Ovary (tissue), 3 donors: ENCODE results near the gene SCN3B.

Source experiments
- CTCF ChIP-seq, 3 donors: fragments of 450-650 bp in 2 of 3; fragments of 200-600 bp in 1 of 3; IDR thresholded peaks; one replicate each; pipeline versions ENCODE4 v1.5.1 to v1.8.0; 2016 to 2022; ENCODE audit warnings: antibody characterized with exemption in 3 of 3, mild to moderate bottlenecking in 1 of 3
- POLR2A ChIP-seq: fragments of 450-650 bp; IDR thresholded peaks from one replicate; pipeline ENCODE4 v1.6.1; 2017; ENCODE audit warnings: antibody characterized with exemption, mild to moderate bottlenecking, moderate library complexity
- donor health status: DM: no; HTN: no; CAD: no.

- no peak for TF ChIP-seq CTCF (IDR thresholded peaks at IDR 0.05)
- TF ChIP-seq POLR2A, result no peak
These were observed 48.3 kb upstream of the SCN3B start for GRCh38 chr11:123702696-123703095.
